Stimulated activated CD4-positive, alpha-beta T cell treated with anti-CD3 and anti-CD28 coated beads, Interleukin-15, amount 100 ng/mL, for 1 hour (primary cell): ENCODE measurements around the gene LBHD2.
"Not testable (repeated sequence)": the region's sequence is repeated elsewhere in the genome, so short reads cannot be mapped to it uniquely, and the experiment has no call there.

ENCODE experiments used
- DNase-seq, 2 donors: peaks; one replicate each; pipeline ENCODE4 v3.0.0-alpha.2; 2020; ENCODE audit warnings: low read depth in 1 of 2, low spot score in 1 of 2

Gene LBHD2

GRCh38 chr14:103103461-103104388 lies 19.7 kb downstream of the LBHD2 start:
- DNase-seq, result no peak

- no peak for DNase-seq
Measured at GRCh38 chr14:103104389-103104653, 20.3 kb downstream of the LBHD2 start.

- peak; percentile 51 to 67 for DNase-seq
Measured at GRCh38 chr14:103104654-103105452, 20.8 kb downstream of the LBHD2 start.

GRCh38 chr14:103105580-103106150 lies 21.7 kb downstream of the LBHD2 start:
- DNase-seq, result no peak

- DNase-seq, result no peak
Measured at GRCh38 chr14:103107455-103107854, 23.4 kb downstream of the LBHD2 start.

GRCh38 chr14:103107941-103108748 lies 24.1 kb downstream of the LBHD2 start:
- DNase-seq, result no peak

- no peak for DNase-seq
Measured at GRCh38 chr14:103108749-103109207, 24.8 kb downstream of the LBHD2 start.

- no peak for DNase-seq
Measured at GRCh38 chr14:103109535-103110441, 25.8 kb downstream of the LBHD2 start.

GRCh38 chr14:103110681-103111231 lies 26.7 kb downstream of the LBHD2 start:
- DNase-seq, result no peak

- DNase-seq, result no peak
Measured at GRCh38 chr14:103111232-103111868, 27.3 kb downstream of the LBHD2 start.

- DNase-seq, result no peak
Measured at GRCh38 chr14:103112400-103113243, 28.6 kb downstream of the LBHD2 start.

GRCh38 chr14:103113303-103113702 lies 29.3 kb downstream of the LBHD2 start:
- DNase-seq, result no peak

GRCh38 chr14:103113774-103114173 lies 29.8 kb downstream of the LBHD2 start:
- DNase-seq, result no peak

- not testable (repeated sequence) for DNase-seq
Measured at GRCh38 chr14:103115086-103115679, 31.2 kb downstream of the LBHD2 start.

GRCh38 chr14:103115845-103116572 lies 32.0 kb downstream of the LBHD2 start:
- no peak for DNase-seq

- DNase-seq, result no peak
Measured at GRCh38 chr14:103116636-103117035, 32.6 kb downstream of the LBHD2 start.

GRCh38 chr14:103117499-103117898 lies 33.5 kb downstream of the LBHD2 start:
- not testable (repeated sequence) for DNase-seq
